ENCODE measurements around the gene TREH.
"Not testable (repeated sequence)": the region's sequence is repeated elsewhere in the genome, so short reads cannot be mapped to it uniquely, and the experiment has no call there.

DNA sequence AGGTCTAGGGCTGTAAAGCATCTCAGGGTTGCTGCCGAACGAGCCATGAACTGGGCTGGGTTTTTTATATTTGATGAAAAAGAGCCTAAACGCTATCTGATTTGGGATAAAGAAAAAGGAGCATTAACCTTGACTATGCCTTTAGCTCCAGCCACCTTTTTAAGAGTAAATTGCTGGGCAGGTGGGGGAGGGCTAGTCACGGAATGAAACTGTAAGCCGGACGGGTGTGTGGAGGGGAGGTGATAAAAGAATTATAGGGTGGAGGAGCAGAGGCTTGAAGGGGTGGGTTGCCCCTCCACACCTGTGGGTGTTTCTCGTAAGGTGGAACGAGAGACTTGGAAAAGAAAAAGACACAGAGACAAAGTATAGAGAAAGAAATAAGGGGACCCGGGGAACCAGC, 41.3 kb upstream of the TREH start:
- TF ChIP-seq, protein P1, sequence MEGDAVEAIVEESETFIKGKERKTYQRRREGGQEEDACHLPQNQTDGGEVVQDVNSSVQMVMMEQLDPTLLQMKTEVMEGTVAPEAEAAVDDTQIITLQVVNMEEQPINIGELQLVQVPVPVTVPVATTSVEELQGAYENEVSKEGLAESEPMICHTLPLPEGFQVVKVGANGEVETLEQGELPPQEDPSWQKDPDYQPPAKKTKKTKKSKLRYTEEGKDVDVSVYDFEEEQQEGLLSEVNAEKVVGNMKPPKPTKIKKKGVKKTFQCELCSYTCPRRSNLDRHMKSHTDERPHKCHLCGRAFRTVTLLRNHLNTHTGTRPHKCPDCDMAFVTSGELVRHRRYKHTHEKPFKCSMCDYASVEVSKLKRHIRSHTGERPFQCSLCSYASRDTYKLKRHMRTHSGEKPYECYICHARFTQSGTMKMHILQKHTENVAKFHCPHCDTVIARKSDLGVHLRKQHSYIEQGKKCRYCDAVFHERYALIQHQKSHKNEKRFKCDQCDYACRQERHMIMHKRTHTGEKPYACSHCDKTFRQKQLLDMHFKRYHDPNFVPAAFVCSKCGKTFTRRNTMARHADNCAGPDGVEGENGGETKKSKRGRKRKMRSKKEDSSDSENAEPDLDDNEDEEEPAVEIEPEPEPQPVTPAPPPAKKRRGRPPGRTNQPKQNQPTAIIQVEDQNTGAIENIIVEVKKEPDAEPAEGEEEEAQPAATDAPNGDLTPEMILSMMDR (IDR thresholded peaks at IDR 0.05): not testable (repeated sequence)
- TF ChIP-seq POLR2A (IDR thresholded peaks at IDR 0.05): not testable (repeated sequence)

All from uterus (tissue), 2 donors.